HepG2 (cell line): Measurements from ENCODE around the gene TCF20. TPM values are rescaled to one million over a fixed set of nuclear protein-coding genes. Genes with fewer than 3 reads are reported as not detected.

Experiments used
- ATAC-seq: fragments of 200-7000 bp; cut with Tn5 transposase; 3 replicates; pipeline ENCODE4 v1.9.1; 2020; ENCODE audit warnings: mild to moderate bottlenecking, moderate library complexity
- BruUV-seq: library from RNA; stranded (reverse); fragments of 400-500 nt; replicated peaks from 2 replicates; lab custom pipeline; 2021; lab: Mats Ljungman, UMichigan
- CTCF ChIA-PET: fragments of 300-600 bp; formaldehyde crosslinking; extraction: SDS; loops from one replicate; lab custom pipeline; 2021; ENCODE audit warnings: low total read pairs, inconsistent platforms, low intra/inter-chr PET ratio; lab: Yijun Ruan, JAX
- POLR2A ChIA-PET: fragments of 350-600 bp; sonication (Branson Sonifier 250); formaldehyde crosslinking; loops from one replicate; lab custom pipeline; 2020; ENCODE audit warnings: antibody characterized with exemption, inconsistent platforms; lab: Yijun Ruan, JAX
- DNase-seq: peaks from one replicate; pipeline ENCODE4 v3.0.0-alpha.2; 2015; ENCODE audit warnings: low spot score
- FAIRE-seq: peaks from 3 replicates; lab custom pipeline; 2011; peaks lifted over from hg19 to GRCh38; lab: Jason Lieb, UNC
- H2AFZ ChIP-seq: one replicate; pipeline ENCODE4 v1.6.1; 2011; ENCODE audit warnings: low read length, inconsistent platforms
- H3K27ac ChIP-seq: fragments of 300-600 bp; 3 replicates; pipeline ENCODE4 v1.8.0; 2011; ENCODE audit warnings: mixed run types, mild to moderate bottlenecking, mixed read lengths, low read length, inconsistent platforms; ENCODE audit not compliant: insufficient read depth; ENCODE audit errors: extremely low read length
- H3K27me3 ChIP-seq, 2 experiments: fragments of 200-600 bp in 1 of 2; 2 replicates in 1 of 2; 3 replicates in 1 of 2; pipeline versions ENCODE4 v1.6.0 to v1.8.0; 2011; ENCODE audit warnings: low read length in 2 of 2, mild to moderate bottlenecking in 2 of 2, moderate library complexity in 2 of 2, inconsistent platforms in 1 of 2; ENCODE audit not compliant: insufficient read depth in 2 of 2, control insufficient read depth in 1 of 2
- H3K36me3 ChIP-seq, 2 experiments: fragments of 200-600 bp in 1 of 2; replicated peaks in 1 of 2; 2 replicates in 1 of 2; 3 replicates in 1 of 2; pipeline versions ENCODE4 v1.5.1 to v1.8.0; 2011; ENCODE audit warnings: low read length in 2 of 2, inconsistent platforms in 1 of 2; ENCODE audit not compliant: insufficient read depth in 2 of 2, control insufficient read depth in 1 of 2
- H3K4me1 ChIP-seq: 2 replicates; pipeline ENCODE4 v1.5.1; 2012; ENCODE audit warnings: low read length, inconsistent platforms; ENCODE audit not compliant: insufficient read depth
- H3K4me2 ChIP-seq: 2 replicates; pipeline ENCODE4 v1.6.0; 2011; ENCODE audit warnings: low read depth, low read length, inconsistent platforms
- H3K4me3 ChIP-seq, 3 experiments: fragments of 200-600 bp in 1 of 3; sonication (generic), shearing (Covaris generic) in 1 of 3; replicated peaks in 1 of 3; 2 replicates each; pipeline ENCODE4 v1.5.1; 2011 to 2016; ENCODE audit warnings: low read length in 3 of 3, inconsistent platforms in 2 of 3, low read depth in 2 of 3, mild to moderate bottlenecking in 2 of 3, control low read depth in 1 of 3, mixed read lengths in 1 of 3; ENCODE audit not compliant: insufficient read depth in 1 of 3
- H3K79me2 ChIP-seq: one replicate; pipeline ENCODE4 v1.6.1; 2011; ENCODE audit warnings: low read length, inconsistent platforms; ENCODE audit not compliant: insufficient read depth
- H3K9ac ChIP-seq: 2 replicates; pipeline ENCODE4 v1.6.0; 2011; ENCODE audit warnings: mild to moderate bottlenecking, low read depth, low read length, inconsistent platforms; ENCODE audit not compliant: insufficient read depth
- H3K9me3 ChIP-seq: 2 replicates; pipeline ENCODE4 v1.5.1; 2012; ENCODE audit warnings: mild to moderate bottlenecking, low read length
- H4K20me1 ChIP-seq: 2 replicates; pipeline ENCODE4 v1.6.0; 2011; ENCODE audit warnings: inconsistent platforms, mild to moderate bottlenecking, low read length, moderate library complexity; ENCODE audit not compliant: insufficient read depth
- ATF2 ChIP-seq: sonication (generic); formaldehyde crosslinking; IDR thresholded peaks from 2 replicates; pipeline ENCODE4 v1.4.0; 2020; ENCODE audit warnings: missing genetic modification reagents
- HINFP ChIP-seq: sonication (generic); formaldehyde crosslinking; IDR thresholded peaks from 2 replicates; pipeline ENCODE4 v1.4.0; 2020; ENCODE audit warnings: low read depth, mild to moderate bottlenecking, missing genetic modification reagents
- HOMEZ ChIP-seq: IDR thresholded peaks from 2 replicates; pipeline ENCODE4 v1.6.1; 2016; ENCODE audit warnings: low read depth
- TRIM24 ChIP-seq: sonication (generic); formaldehyde crosslinking; IDR thresholded peaks from 2 replicates; pipeline ENCODE4 v1.8.0; 2022; ENCODE audit warnings: mild to moderate bottlenecking, missing genetic modification reagents
- YY1 ChIP-seq: IDR thresholded peaks from 2 replicates; pipeline ENCODE4 v1.6.1; 2011; ENCODE audit warnings: low read length, low read depth, moderate library complexity, mild to moderate bottlenecking; ENCODE audit not compliant: insufficient read depth, insufficient replicate concordance
- ZNF121 ChIP-seq: sonication (generic); formaldehyde crosslinking; IDR thresholded peaks from 2 replicates; pipeline ENCODE4 v1.5.0; 2020; ENCODE audit warnings: mild to moderate bottlenecking, missing genetic modification reagents
- WGBS: methylation state at CpG from one replicate; pipeline ENCODE4 v1.1.6; 2017; ENCODE audit warnings: low lambda C conversion rate; 5-methylcytosine and 5-hydroxymethylcytosine counted together
- in situ Hi-C: cut with HindIII; loops from 2 replicates; pipeline ENCODE4 v1.10.0; 2017; ENCODE audit warnings: low pct_unique_long_range_greater_than_20kb; ENCODE audit not compliant: extremely low pct_ligation_motif_present
- intact Hi-C: fragments of 100-400 bp; cut with micrococcal nuclease; formaldehyde crosslinking; loops from one replicate; pipeline ENCODE4 v1.10.0; 2022; ENCODE audit not compliant: unreplicated experiment
- polyA plus RNA-seq, 8 experiments: library from polyadenylated mRNA; depleted of rRNA in 3 of 8; stranded (reverse) in 7 of 8; unstranded in 1 of 8; fragments of >200 nt; fragmentation: Illumina TruSeq in 4 of 8; extraction: Trizol in 4 of 8; gene quantifications; 2 replicates each; pipeline versions ENCODE4 v1.2.1 to v1.2.3, GENCODE V29; 2011 to 2016; ENCODE audit warnings: low read depth in 4 of 8, missing spikeins in 1 of 8, mixed read lengths in 1 of 8; ENCODE audit not compliant: insufficient read depth in 1 of 8
- total RNA-seq, 5 experiments: library from RNA; depleted of rRNA; stranded (reverse); fragments of >200 nt; fragmentation: Illumina TruSeq; extraction: Trizol; gene quantifications; 2 replicates each; pipeline ENCODE4 v1.2.3, GENCODE V29; 2016; ENCODE audit warnings: low read depth in 1 of 5

TCF20 gene
- total and polyA plus RNA-seq, 2 of the 13 experiments (the other 11 are each of a cell fraction or from before 2014, with no cell fraction given): 12.8 to 23.7 TPM

GRCh38 chr22:42265321-42265720 is 5.1 kb downstream of the TCF20 start:
- no peak overlapping the region for H3K27ac ChIP-seq
- in situ Hi-C loops: no loop called here
- peaks cover 55% of the 10 kb centered on the region for H3K4me1 ChIP-seq
- BruUV-seq: no TSS peak
- no peaks in the 10 kb centered on the region for H3K36me3 ChIP-seq
- H3K27me3 ChIP-seq: no peaks in the 10 kb centered on the region; a peak in 1 of 5 replicates
- no peaks in the 10 kb centered on the region for H3K9me3 ChIP-seq
- H3K4me2 ChIP-seq: no peak overlapping the region
- FAIRE-seq: no peak
- peaks cover 77% of the 10 kb centered on the region for H4K20me1 ChIP-seq
- TF ChIP-seq ZNF121 (CRISPR knock-in tag): 0 out of 2 replicates have a peak, but pooled peaks have one; percentile 15
- TF ChIP-seq ATF2 (CRISPR knock-in tag): no peak
- no peak for ATAC-seq
- intact Hi-C loops: loop anchor here (10.0 kb wide), 1 partner anchor 91 kb away; no protein-coding TSS in a partner anchor
- H3K9ac ChIP-seq: no peak overlapping the region
- H2AFZ ChIP-seq: no peak overlapping the region
- DNase-seq: no peak
- H3K4me3 ChIP-seq: no peak overlapping the region
- ChIA-PET CTCF (no interaction called here), POLR2A (no interaction called here)
- whole genome bisulfite sequencing: 84% methylated on average over 2 of the region's 2 CpGs
- peaks cover 90% of the 10 kb centered on the region for H3K79me2 ChIP-seq

- in situ Hi-C loops (no loop called here), intact Hi-C loops (loop anchor here (10.0 kb wide), 1 partner anchor 89 kb away; no protein-coding TSS in a partner anchor)
- Histone ChIP-seq H3K27me3 (no peaks in the 10 kb centered on the region; a peak in 1 of 5 replicates), H3K4me1 (peaks cover 58% of the 10 kb centered on the region), H2AFZ (no peak overlapping the region), H4K20me1 (peaks cover 79% of the 10 kb centered on the region), H3K79me2 (peaks cover 98% of the 10 kb centered on the region), H3K27ac (no peak overlapping the region), H3K36me3 (no peaks in the 10 kb centered on the region), H3K4me2 (no peak overlapping the region), H3K9me3 (no peaks in the 10 kb centered on the region), H3K4me3 (no peak overlapping the region), H3K9ac (no peak overlapping the region)
- ChIA-PET CTCF (no interaction called here), POLR2A (no interaction called here)
- TF ChIP-seq HINFP (CRISPR knock-in tag) (no peak), YY1 (no peak), TRIM24 (no peak), HOMEZ (no peak)
- BruUV-seq: no TSS peak
- no peak for DNase-seq
- no peak for FAIRE-seq
- no peak for ATAC-seq
- 99% methylated on average over 5 of the region's 5 CpGs for whole genome bisulfite sequencing
Measured at GRCh38 chr22:42263944-42264343, 6.5 kb downstream of the TCF20 start.
